Prostate gland (tissue), 2 donors: ENCODE data around the gene FAM229A. TPM values are rescaled to one million over a fixed set of nuclear protein-coding genes. Genes with fewer than 3 reads are reported as not detected.

Experiments
- DNase-seq: peaks from one replicate; pipeline ENCODE4 v3.0.0-alpha.2; 2019; ENCODE audit warnings: low spot score
- H3K27ac ChIP-seq, 2 donors: fragments of 200-600 bp; sonication (generic); 2 replicates each; pipeline ENCODE4 v1.5.1; 2017 to 2019
- H3K27me3 ChIP-seq: fragments of 200-600 bp; sonication (generic); replicated peaks from 2 replicates; pipeline ENCODE4 v1.5.1; 2019; ENCODE audit not compliant: insufficient read depth
- H3K36me3 ChIP-seq, 2 donors: fragments of 200-600 bp; sonication (generic); 1 replicate in 1 of 2; 2 replicates in 1 of 2; pipeline versions ENCODE4 v1.5.1 to v1.8.1; 2017 to 2019
- H3K4me1 ChIP-seq: fragments of 200-600 bp; sonication (generic); replicated peaks from 2 replicates; pipeline ENCODE4 v1.5.1; 2019
- H3K4me3 ChIP-seq, 2 donors: fragments of 200-600 bp; sonication (generic); 2 replicates each; pipeline ENCODE4 v1.5.1; 2017 to 2019
- H3K9me3 ChIP-seq: fragments of 200-600 bp; sonication (generic); 2 replicates; pipeline ENCODE4 v1.5.1; 2017
- POLR2A ChIP-seq: fragments of 450-650 bp; IDR thresholded peaks from one replicate; pipeline ENCODE4 v1.6.1; 2016; ENCODE audit warnings: antibody characterized with exemption, mild to moderate bottlenecking
- POLR2AphosphoS5 ChIP-seq: sonication (generic); formaldehyde crosslinking; IDR thresholded peaks from one replicate; pipeline ENCODE4 v1.6.1; 2017; ENCODE audit warnings: antibody characterized with exemption
- WGBS: methylation state at CpG from one replicate; pipeline ENCODE4 v1.1.5; 2018; 5-methylcytosine and 5-hydroxymethylcytosine counted together
- intact Hi-C: fragments of 100-400 bp; cut with DNase I; formaldehyde crosslinking; loops from one replicate; pipeline ENCODE4 v1.14.2; 2022
- total RNA-seq, 2 donors: library from RNA; depleted of rRNA; stranded (reverse); fragments of >200 nt; gene quantifications; one replicate each; pipeline ENCODE4 v1.1.0, GENCODE V29; 2016
- TF ChIP-seq, protein P1 (sequence below), 4 experiments: fragments of 200-600 bp in 2 of 4; fragments of 450-650 bp in 2 of 4; sonication (generic) in 2 of 4; IDR thresholded peaks; 1 replicate in 3 of 4; 2 replicates in 1 of 4; pipeline ENCODE4 v1.5.1; 2016 to 2019; ENCODE audit warnings: antibody characterized with exemption in 4 of 4, mild to moderate bottlenecking in 2 of 4, moderate library complexity in 2 of 4

The FAM229A gene
- total RNA-seq, 2 donors from 2014 or later, result 8.5 to 24.2 TPM

- DNase-seq, result no peak
- intact Hi-C loops, result no loop called here
- H3K4me3 ChIP-seq, result peak overlapping the region; percentile 78 to 79
Observed at GRCh38 chr1:32334864-32335534, 27.3 kb downstream of the FAM229A start.

GRCh38 chr1:32334274-32334861, 27.9 kb downstream of the FAM229A start:
- DNase-seq, result no peak
- WGBS, result 36% methylated on average over 9 of the region's 9 CpGs
- no peaks in the 10 kb centered on the region for H3K9me3 ChIP-seq
- intact Hi-C loops, result no loop called here
- TF ChIP-seq POLR2A, result no peak
- TF ChIP-seq POLR2AphosphoS5, result no peak
- TF ChIP-seq, protein P1, sequence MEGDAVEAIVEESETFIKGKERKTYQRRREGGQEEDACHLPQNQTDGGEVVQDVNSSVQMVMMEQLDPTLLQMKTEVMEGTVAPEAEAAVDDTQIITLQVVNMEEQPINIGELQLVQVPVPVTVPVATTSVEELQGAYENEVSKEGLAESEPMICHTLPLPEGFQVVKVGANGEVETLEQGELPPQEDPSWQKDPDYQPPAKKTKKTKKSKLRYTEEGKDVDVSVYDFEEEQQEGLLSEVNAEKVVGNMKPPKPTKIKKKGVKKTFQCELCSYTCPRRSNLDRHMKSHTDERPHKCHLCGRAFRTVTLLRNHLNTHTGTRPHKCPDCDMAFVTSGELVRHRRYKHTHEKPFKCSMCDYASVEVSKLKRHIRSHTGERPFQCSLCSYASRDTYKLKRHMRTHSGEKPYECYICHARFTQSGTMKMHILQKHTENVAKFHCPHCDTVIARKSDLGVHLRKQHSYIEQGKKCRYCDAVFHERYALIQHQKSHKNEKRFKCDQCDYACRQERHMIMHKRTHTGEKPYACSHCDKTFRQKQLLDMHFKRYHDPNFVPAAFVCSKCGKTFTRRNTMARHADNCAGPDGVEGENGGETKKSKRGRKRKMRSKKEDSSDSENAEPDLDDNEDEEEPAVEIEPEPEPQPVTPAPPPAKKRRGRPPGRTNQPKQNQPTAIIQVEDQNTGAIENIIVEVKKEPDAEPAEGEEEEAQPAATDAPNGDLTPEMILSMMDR (IDR thresholded peaks at IDR 0.05), result no peak
- peaks cover 0 to 13% of the 10 kb centered on the region in 2 donors for H3K36me3 ChIP-seq
- H3K4me1 ChIP-seq, result peaks cover 6% of the 10 kb centered on the region
- H3K27ac ChIP-seq, result peak overlapping the region; percentile 75 to 82
- H3K27me3 ChIP-seq, result no peaks in the 10 kb centered on the region
- peak overlapping the region; percentile 78 to 79 for H3K4me3 ChIP-seq

More at GRCh38 chr1:32334864-32335534, 27.3 kb downstream of the FAM229A start:
- no peaks in the 10 kb centered on the region for H3K27me3 ChIP-seq
- 4% methylated on average over 46 of the region's 46 CpGs for WGBS
- TF ChIP-seq, protein P1 (IDR thresholded peaks at IDR 0.05), result peak; percentile 64 to 77 (median 72)
- no peak for TF ChIP-seq POLR2A
- H3K36me3 ChIP-seq, result peaks cover 0 to 13% of the 10 kb centered on the region in 2 donors
- H3K4me1 ChIP-seq, result peaks cover 6% of the 10 kb centered on the region
- no peaks in the 10 kb centered on the region for H3K9me3 ChIP-seq
- H3K27ac ChIP-seq, result peak overlapping the region; percentile 75 to 82

GRCh38 chr1:32333251-32333963, 28.9 kb downstream of the FAM229A start:
- H3K36me3 ChIP-seq, result peaks cover 0 to 13% of the 10 kb centered on the region in 2 donors
- peak overlapping the region; percentile 58 to 63 for H3K27ac ChIP-seq
- no peaks in the 10 kb centered on the region for H3K27me3 ChIP-seq
- H3K9me3 ChIP-seq, result no peaks in the 10 kb centered on the region
- WGBS, result 51% methylated on average over 3 of the region's 3 CpGs
- H3K4me1 ChIP-seq, result peaks cover 6% of the 10 kb centered on the region
- DNase-seq, result no peak
- no peak for TF ChIP-seq POLR2AphosphoS5
- TF ChIP-seq, protein P1 (IDR thresholded peaks at IDR 0.05), result peak in 1 of 4 experiments; percentile 7
- no peak for TF ChIP-seq POLR2A
- intact Hi-C loops, result no loop called here
- no peak overlapping the region for H3K4me3 ChIP-seq

DNA sequence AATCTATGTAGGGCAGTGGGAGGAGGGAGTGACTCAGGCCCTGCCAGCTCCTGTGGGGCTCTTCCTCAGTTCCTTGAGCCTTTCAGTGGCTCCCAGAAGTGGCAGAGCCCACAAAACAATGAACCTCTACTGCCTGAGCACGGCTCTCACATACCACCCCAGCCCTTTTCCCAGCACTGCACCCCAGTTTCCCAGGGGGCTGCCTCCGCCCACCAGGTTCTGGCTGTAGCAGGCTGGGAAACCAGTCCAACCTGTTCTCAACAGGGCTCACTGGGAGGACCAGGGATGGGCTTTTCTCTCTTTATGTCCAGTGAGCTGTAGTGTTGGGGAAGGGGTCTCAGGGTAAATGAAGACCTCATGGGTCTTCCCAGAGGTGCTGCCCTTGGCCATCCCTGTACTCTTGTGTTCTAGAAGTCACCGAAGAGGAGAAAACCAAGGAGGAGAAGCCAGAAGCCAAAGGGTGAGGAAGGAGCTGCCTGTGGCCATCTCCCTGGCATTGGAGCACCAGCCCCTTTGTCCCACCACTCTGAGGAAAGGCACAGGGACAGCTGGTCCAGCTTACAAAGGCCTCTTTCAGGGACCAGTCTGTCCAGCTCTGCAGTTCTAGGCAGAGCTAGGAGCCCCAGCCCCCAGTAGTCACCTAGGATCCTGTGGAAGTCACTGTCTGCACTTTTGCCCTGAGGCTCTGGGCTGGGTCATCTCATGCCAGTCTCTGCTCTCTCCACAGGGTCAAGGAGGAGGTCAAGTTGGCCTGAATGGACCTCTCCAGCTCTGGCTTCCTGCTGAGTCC, 29.8 kb downstream of the FAM229A start:
- Histone ChIP-seq H3K9me3 (no peaks in the 10 kb centered on the region), H3K27ac (peak overlapping the region; percentile 58 to 63), H3K27me3 (no peaks in the 10 kb centered on the region), H3K4me3 (no peak overlapping the region), H3K36me3 (peaks cover 3 to 14% of the 10 kb centered on the region in 2 donors), H3K4me1 (peaks cover 6% of the 10 kb centered on the region)
- WGBS, result 46% methylated on average over 3 of the region's 3 CpGs
- intact Hi-C loops, result no loop called here
- TF ChIP-seq POLR2AphosphoS5 (no peak), POLR2A (no peak)
- TF ChIP-seq, protein P1 (IDR thresholded peaks at IDR 0.05), result no peak
- peak; percentile 48 for DNase-seq
